ENCODE measurements around the gene LMAN1L.

The LMAN1L gene

GRCh38 chr15:74855857-74856256, 43.2 kb downstream of the LMAN1L start:
- H3K9me3 ChIP-seq (ENCODE audit: control insufficient read depth, insufficient read depth, low read length), result no peaks in the 10 kb centered on the region
- H3K4me2 ChIP-seq (ENCODE audit: low read length), result no peak overlapping the region
- H3K9me2 ChIP-seq (replicated peaks; ENCODE audit: control insufficient read depth, low read length), result no peaks in the 10 kb centered on the region
- no peaks in the 10 kb centered on the region for H3K27me3 ChIP-seq (ENCODE audit: control insufficient read depth, low read length)
- H3K27ac ChIP-seq (ENCODE audit: low read depth, low read length), result no peak overlapping the region
- TF ChIP-seq, protein P1, sequence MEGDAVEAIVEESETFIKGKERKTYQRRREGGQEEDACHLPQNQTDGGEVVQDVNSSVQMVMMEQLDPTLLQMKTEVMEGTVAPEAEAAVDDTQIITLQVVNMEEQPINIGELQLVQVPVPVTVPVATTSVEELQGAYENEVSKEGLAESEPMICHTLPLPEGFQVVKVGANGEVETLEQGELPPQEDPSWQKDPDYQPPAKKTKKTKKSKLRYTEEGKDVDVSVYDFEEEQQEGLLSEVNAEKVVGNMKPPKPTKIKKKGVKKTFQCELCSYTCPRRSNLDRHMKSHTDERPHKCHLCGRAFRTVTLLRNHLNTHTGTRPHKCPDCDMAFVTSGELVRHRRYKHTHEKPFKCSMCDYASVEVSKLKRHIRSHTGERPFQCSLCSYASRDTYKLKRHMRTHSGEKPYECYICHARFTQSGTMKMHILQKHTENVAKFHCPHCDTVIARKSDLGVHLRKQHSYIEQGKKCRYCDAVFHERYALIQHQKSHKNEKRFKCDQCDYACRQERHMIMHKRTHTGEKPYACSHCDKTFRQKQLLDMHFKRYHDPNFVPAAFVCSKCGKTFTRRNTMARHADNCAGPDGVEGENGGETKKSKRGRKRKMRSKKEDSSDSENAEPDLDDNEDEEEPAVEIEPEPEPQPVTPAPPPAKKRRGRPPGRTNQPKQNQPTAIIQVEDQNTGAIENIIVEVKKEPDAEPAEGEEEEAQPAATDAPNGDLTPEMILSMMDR (IDR thresholded peaks at IDR 0.05; ENCODE audit: low read depth, low read length, poor library complexity, severe bottlenecking), result no peak
- TF ChIP-seq EZH2phosphoT487 (IDR thresholded peaks at IDR 0.05; ENCODE audit: borderline replicate concordance, low read length), result no peak
- H3K36me3 ChIP-seq (ENCODE audit: control insufficient read depth, low read length), result peaks cover 40% of the 10 kb centered on the region
- H3F3A ChIP-seq (ENCODE audit: control insufficient read depth, insufficient read depth), result no peaks in the 10 kb centered on the region
- H3K79me2 ChIP-seq (ENCODE audit: control insufficient read depth, low read length), result peaks cover 35% of the 10 kb centered on the region
- peaks cover 38% of the 10 kb centered on the region for H3K4me1 ChIP-seq (ENCODE audit: control insufficient read depth, low read length)
- no peak overlapping the region for H3K4me3 ChIP-seq (ENCODE audit: low read length)
- 0 out of 2 replicates have a peak, but pooled peaks cover 2% of the 10 kb centered on the region for H4K20me1 ChIP-seq (ENCODE audit: control insufficient read depth, insufficient read depth, low read depth, low read length)

DNA sequence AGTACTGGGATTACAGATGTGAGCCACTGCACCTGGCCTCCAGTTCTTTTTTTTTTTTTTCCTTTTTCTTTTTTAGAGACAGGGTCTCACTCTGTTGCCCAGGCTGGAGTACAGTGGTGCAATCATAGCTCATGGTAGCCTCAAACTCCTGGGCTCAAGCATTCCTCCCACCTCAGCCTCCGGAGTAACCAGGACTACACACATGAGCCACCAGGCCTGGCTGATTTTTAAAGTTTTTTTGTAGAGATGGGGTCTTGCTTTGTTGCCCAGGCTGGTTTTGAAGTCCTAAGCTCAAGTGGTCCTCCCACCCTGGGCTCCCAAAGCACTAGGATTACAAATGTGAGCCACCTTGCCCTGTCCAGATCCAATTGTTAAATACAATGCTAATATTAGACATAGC, 43.9 kb downstream of the LMAN1L start:
- H3K4me1 ChIP-seq (ENCODE audit: control insufficient read depth, low read length), result peaks cover 38% of the 10 kb centered on the region
- H3K9me3 ChIP-seq (ENCODE audit: control insufficient read depth, insufficient read depth, low read length), result no peaks in the 10 kb centered on the region
- no peaks in the 10 kb centered on the region for H3F3A ChIP-seq (ENCODE audit: control insufficient read depth, insufficient read depth)
- H3K4me2 ChIP-seq (ENCODE audit: low read length), result no peak overlapping the region
- TF ChIP-seq, protein P1 (IDR thresholded peaks at IDR 0.05; ENCODE audit: low read depth, low read length, poor library complexity, severe bottlenecking), result no peak
- TF ChIP-seq EZH2phosphoT487 (IDR thresholded peaks at IDR 0.05; ENCODE audit: borderline replicate concordance, low read length), result no peak
- peaks cover 40% of the 10 kb centered on the region for H3K79me2 ChIP-seq (ENCODE audit: control insufficient read depth, low read length)
- H3K36me3 ChIP-seq (ENCODE audit: control insufficient read depth, low read length), result peaks cover 34% of the 10 kb centered on the region
- H3K4me3 ChIP-seq (ENCODE audit: low read length), result no peak overlapping the region
- no peaks in the 10 kb centered on the region for H3K27me3 ChIP-seq (ENCODE audit: control insufficient read depth, low read length)
- no peaks in the 10 kb centered on the region for H3K9me2 ChIP-seq (replicated peaks; ENCODE audit: control insufficient read depth, low read length)
- no peak overlapping the region for H3K27ac ChIP-seq (ENCODE audit: low read depth, low read length)
- H4K20me1 ChIP-seq (ENCODE audit: control insufficient read depth, insufficient read depth, low read depth, low read length), result 0 out of 2 replicates have a peak, but pooled peaks cover 2% of the 10 kb centered on the region

DNA sequence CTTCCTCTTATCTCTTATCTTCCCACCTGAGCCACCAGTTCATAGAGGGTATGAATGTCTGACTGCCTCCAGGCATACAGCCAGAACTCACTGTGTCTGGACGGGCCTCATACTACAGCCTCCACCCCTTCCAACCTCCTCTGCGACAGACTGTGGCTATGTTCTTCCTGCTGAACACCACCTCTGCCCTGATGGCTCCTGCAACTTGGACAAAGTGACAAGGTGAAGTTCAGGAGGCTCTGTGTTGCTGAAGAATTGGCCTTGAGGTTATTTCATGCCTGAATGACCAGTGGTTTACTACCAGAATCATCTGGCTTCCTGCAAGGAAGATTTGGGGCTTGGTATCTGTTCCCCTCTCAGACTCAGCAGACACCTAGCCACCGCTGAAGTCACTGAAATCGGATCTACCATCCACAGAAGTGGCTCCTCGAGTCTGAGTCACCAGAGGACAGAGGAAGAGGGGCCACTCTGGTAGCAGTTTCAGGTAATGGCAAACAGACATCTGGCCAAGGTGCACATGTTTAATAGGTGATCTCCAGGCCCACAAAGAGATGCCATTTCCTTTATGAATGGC, 44.5 kb downstream of the LMAN1L start:
- 0 out of 2 replicates have a peak, but pooled peaks cover 2% of the 10 kb centered on the region for H4K20me1 ChIP-seq (ENCODE audit: control insufficient read depth, insufficient read depth, low read depth, low read length)
- no peak for TF ChIP-seq EZH2phosphoT487 (IDR thresholded peaks at IDR 0.05; ENCODE audit: borderline replicate concordance, low read length)
- TF ChIP-seq, protein P1 (IDR thresholded peaks at IDR 0.05; ENCODE audit: low read depth, low read length, poor library complexity, severe bottlenecking), result no peak
- H3K9me3 ChIP-seq (ENCODE audit: control insufficient read depth, insufficient read depth, low read length), result no peaks in the 10 kb centered on the region
- peaks cover 38% of the 10 kb centered on the region for H3K4me1 ChIP-seq (ENCODE audit: control insufficient read depth, low read length)
- H3K4me2 ChIP-seq (ENCODE audit: low read length), result no peak overlapping the region
- no peak overlapping the region for H3K27ac ChIP-seq (ENCODE audit: low read depth, low read length)
- no peaks in the 10 kb centered on the region for H3F3A ChIP-seq (ENCODE audit: control insufficient read depth, insufficient read depth)
- no peaks in the 10 kb centered on the region for H3K9me2 ChIP-seq (replicated peaks; ENCODE audit: control insufficient read depth, low read length)
- no peaks in the 10 kb centered on the region for H3K27me3 ChIP-seq (ENCODE audit: control insufficient read depth, low read length)
- H3K79me2 ChIP-seq (ENCODE audit: control insufficient read depth, low read length), result peaks cover 40% of the 10 kb centered on the region
- peaks cover 27% of the 10 kb centered on the region for H3K36me3 ChIP-seq (ENCODE audit: control insufficient read depth, low read length)
- H3K4me3 ChIP-seq (ENCODE audit: low read length), result no peak overlapping the region

All from DOHH2 (cell line).